Sigmoid colon (tissue), 7 donors: ENCODE data around the gene AACS. TPM values are rescaled to one million over a fixed set of nuclear protein-coding genes. Genes with fewer than 3 reads are reported as not detected.

Experiments used
- DNase-seq: peaks from one replicate; pipeline ENCODE4 v3.0.0-alpha.2; 2019
- H3K27ac ChIP-seq, 4 donors: fragments of 200-600 bp; sonication (generic); one replicate each; pipeline ENCODE4 v1.5.1; 2016 to 2019; ENCODE audit warnings: mild to moderate bottlenecking in 1 of 4
- H3K27me3 ChIP-seq, 3 donors: fragments of 200-600 bp; sonication (generic); one replicate each; pipeline ENCODE4 v1.5.1; 2019; ENCODE audit warnings: mild to moderate bottlenecking in 1 of 3
- H3K36me3 ChIP-seq, 4 donors: fragments of 200-600 bp; sonication (generic); one replicate each; pipeline ENCODE4 v1.5.1; 2016 to 2019
- H3K4me1 ChIP-seq, 4 donors: fragments of 200-600 bp; sonication (generic); one replicate each; pipeline ENCODE4 v1.5.1; 2017 to 2019
- H3K4me3 ChIP-seq, 4 donors: fragments of 200-600 bp; sonication (generic); one replicate each; pipeline ENCODE4 v1.5.1; 2017 to 2019; ENCODE audit warnings: mild to moderate bottlenecking in 2 of 4, moderate library complexity in 1 of 4
- H3K9me3 ChIP-seq, 4 donors: fragments of 200-600 bp in 3 of 4; sonication (generic) in 3 of 4; one replicate each; pipeline versions ENCODE4 v1.5.1 to v1.6.1; 2013 to 2019
- EP300 ChIP-seq, 4 donors: sonication (generic); formaldehyde crosslinking; IDR thresholded peaks; one replicate each; pipeline ENCODE4 v1.6.1; 2017; ENCODE audit warnings: antibody characterized with exemption in 4 of 4
- POLR2A ChIP-seq, 2 donors: fragments of 450-650 bp; IDR thresholded peaks; one replicate each; pipeline ENCODE4 v1.6.1; 2016; ENCODE audit warnings: antibody characterized with exemption in 2 of 2, mild to moderate bottlenecking in 2 of 2, moderate library complexity in 2 of 2
- POLR2AphosphoS5 ChIP-seq, 4 donors: sonication (generic); formaldehyde crosslinking; IDR thresholded peaks; one replicate each; pipeline ENCODE4 v1.6.1; 2017; ENCODE audit warnings: antibody characterized with exemption in 4 of 4
- WGBS, 2 donors: extraction: QIAGEN DNeasy Blood & Tissue Kit; methylation state at CpG; one replicate each; pipeline ENCODE4 v1.1.7; 2013; 5-methylcytosine and 5-hydroxymethylcytosine counted together
- intact Hi-C: fragments of 100-400 bp; cut with DNase I; formaldehyde crosslinking; loops from one replicate; pipeline ENCODE4 v1.15.1; 2023
- polyA plus RNA-seq, 3 donors: library from polyadenylated mRNA; stranded (reverse); fragments of 200-250 nt; gene quantifications; one replicate each; pipeline ENCODE4 v1.2.3, GENCODE V29; 2013
- total RNA-seq, 4 donors: library from RNA; depleted of rRNA; stranded (reverse); fragments of >200 nt; gene quantifications; one replicate each; pipeline ENCODE4 v1.1.0, GENCODE V29; 2016
- TF ChIP-seq, protein P1 (sequence below), 4 experiments: fragments of 450-650 bp in 3 of 4; fragments of 200-600 bp in 1 of 4; IDR thresholded peaks; one replicate each; pipeline ENCODE4 v1.5.1; 2016 to 2019; ENCODE audit warnings: antibody characterized with exemption in 4 of 4, mild to moderate bottlenecking in 3 of 4, moderate library complexity in 2 of 4
- donor health status: healthy with polysubstance abuse.
- donor health status: Bipolar disorder and iron deficiency.
- donor health status: healthy.

The AACS gene
- total and polyA plus RNA-seq, 7 donors, result 8.1 to 38.0 (median 12.7) TPM

DNA sequence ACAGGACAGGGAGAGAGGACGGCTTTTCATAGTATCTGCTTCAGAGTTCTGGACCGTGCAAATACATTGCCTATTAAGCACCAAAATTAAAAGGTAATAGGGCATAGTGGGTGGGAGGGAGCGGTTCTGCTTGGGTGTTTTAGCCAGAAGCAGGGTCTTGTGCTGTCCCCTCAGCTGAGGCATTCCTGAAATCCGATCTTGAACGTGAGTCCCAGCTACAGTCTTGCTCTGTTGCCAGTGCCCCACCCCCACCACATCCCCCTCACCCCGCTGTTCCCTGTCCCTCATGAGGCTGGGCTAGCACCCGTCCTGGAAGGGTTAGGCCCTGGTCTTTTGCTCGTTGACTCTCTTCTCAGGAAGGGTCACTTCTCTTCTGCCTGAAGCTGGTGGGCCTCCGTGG, 48.6 kb downstream of the AACS start:
- 91 to 94% methylated on average over 9 of the region's 9 CpGs for WGBS, 2 donors
- Histone ChIP-seq H3K9me3 (no peaks in the 10 kb centered on the region), H3K4me3 (no peak overlapping the region), H3K36me3 (peaks cover 0 to 51% (median 3%) of the 10 kb centered on the region in 4 donors), H3K4me1 (peaks cover 0 to 5% (median 0%) of the 10 kb centered on the region in 4 donors), H3K27me3 (no peaks in the 10 kb centered on the region), H3K27ac (no peak overlapping the region)
- no peak for DNase-seq
- TF ChIP-seq, protein P1, sequence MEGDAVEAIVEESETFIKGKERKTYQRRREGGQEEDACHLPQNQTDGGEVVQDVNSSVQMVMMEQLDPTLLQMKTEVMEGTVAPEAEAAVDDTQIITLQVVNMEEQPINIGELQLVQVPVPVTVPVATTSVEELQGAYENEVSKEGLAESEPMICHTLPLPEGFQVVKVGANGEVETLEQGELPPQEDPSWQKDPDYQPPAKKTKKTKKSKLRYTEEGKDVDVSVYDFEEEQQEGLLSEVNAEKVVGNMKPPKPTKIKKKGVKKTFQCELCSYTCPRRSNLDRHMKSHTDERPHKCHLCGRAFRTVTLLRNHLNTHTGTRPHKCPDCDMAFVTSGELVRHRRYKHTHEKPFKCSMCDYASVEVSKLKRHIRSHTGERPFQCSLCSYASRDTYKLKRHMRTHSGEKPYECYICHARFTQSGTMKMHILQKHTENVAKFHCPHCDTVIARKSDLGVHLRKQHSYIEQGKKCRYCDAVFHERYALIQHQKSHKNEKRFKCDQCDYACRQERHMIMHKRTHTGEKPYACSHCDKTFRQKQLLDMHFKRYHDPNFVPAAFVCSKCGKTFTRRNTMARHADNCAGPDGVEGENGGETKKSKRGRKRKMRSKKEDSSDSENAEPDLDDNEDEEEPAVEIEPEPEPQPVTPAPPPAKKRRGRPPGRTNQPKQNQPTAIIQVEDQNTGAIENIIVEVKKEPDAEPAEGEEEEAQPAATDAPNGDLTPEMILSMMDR (IDR thresholded peaks at IDR 0.05), result no peak
- TF ChIP-seq POLR2AphosphoS5 (IDR thresholded peaks at IDR 0.05) (no peak), EP300 (IDR thresholded peaks at IDR 0.05) (no peak), POLR2A (IDR thresholded peaks at IDR 0.05) (no peak)
- intact Hi-C loops, result no loop called here

DNA sequence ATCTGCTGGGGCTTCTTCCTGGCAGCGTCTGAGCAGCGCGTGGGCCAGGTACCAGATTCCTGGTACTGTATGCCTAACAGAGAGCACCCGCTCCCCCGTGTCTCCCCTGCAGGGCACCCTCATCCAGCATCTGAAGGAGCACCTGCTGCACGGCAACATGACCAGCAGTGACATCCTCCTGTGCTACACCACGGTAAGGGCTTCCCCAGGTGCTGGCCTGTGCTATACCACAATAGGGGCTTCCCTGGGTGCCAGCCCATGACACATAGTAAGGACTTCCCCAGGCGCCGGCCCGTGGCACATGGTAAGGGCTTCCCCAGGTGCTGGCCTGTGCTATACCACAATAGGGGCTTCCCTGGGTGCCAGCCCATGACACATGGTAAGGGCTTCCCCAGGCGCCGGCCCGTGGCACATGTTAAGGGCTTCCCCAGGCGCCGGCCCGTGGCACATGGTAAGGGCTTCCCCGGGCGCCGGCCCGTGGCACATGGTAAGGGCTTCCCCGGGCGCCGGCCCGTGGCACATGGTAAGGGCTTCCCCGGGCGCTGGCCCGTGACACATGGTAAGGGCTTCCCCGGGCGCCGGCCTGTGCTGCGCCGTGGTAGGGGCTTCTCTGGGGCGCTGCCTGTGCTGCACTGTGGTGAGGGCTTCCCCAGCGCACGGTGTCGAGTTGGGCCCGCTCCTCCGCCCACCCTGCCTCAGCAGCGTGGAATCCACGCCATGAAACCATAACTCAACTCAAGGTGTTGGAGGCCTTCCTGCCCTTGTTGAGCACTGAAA, 49.3 kb downstream of the AACS start:
- TF ChIP-seq, protein P1 (IDR thresholded peaks at IDR 0.05), result no peak
- no peak for TF ChIP-seq POLR2A (IDR thresholded peaks at IDR 0.05)
- TF ChIP-seq EP300 (IDR thresholded peaks at IDR 0.05), result no peak
- TF ChIP-seq POLR2AphosphoS5 (IDR thresholded peaks at IDR 0.05), result no peak
- no peak for DNase-seq
- no peak overlapping the region for H3K4me3 ChIP-seq
- peaks cover 0 to 5% (median 0%) of the 10 kb centered on the region in 4 donors for H3K4me1 ChIP-seq
- intact Hi-C loops, result no loop called here
- H3K27ac ChIP-seq, result no peak overlapping the region
- 93 to 96% methylated on average over 40 of the region's 40 CpGs for WGBS, 2 donors
- H3K9me3 ChIP-seq, result no peaks in the 10 kb centered on the region
- H3K36me3 ChIP-seq, result peaks cover 0 to 50% (median 4%) of the 10 kb centered on the region in 4 donors
- no peaks in the 10 kb centered on the region for H3K27me3 ChIP-seq

DNA sequence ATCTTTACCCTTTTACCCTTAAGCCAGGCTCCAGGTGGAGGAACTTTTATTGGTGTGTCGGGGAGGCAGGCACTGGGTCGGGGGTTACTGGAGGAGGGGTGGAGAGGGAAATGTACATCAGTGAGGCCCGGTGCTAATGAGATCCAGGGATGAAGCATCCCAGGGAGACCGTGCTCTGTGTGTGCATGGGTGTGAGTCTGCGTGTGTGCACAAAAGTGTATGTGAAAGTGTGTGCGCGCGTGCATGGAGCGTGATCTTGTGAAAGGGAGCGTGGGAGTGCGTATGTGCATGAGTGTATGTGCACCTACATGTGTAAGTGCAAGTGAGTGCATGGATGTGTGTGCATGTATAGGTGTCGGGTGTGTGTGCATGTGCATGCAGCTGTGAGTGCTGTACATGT, 55.3 kb downstream of the AACS start:
- no peak overlapping the region for H3K4me3 ChIP-seq
- TF ChIP-seq POLR2A (IDR thresholded peaks at IDR 0.05) (no peak), EP300 (IDR thresholded peaks at IDR 0.05) (no peak), POLR2AphosphoS5 (IDR thresholded peaks at IDR 0.05) (no peak)
- TF ChIP-seq, protein P1 (IDR thresholded peaks at IDR 0.05), result no peak
- intact Hi-C loops, result no loop called here
- peaks cover 0 to 28% (median 9%) of the 10 kb centered on the region in 4 donors for H3K36me3 ChIP-seq
- WGBS, 2 donors, result 68 to 88% methylated on average over 12 of the region's 12 CpGs
- no peak for DNase-seq
- H3K27me3 ChIP-seq, result no peaks in the 10 kb centered on the region
- H3K9me3 ChIP-seq, result no peaks in the 10 kb centered on the region
- H3K4me1 ChIP-seq, result no peaks in the 10 kb centered on the region
- H3K27ac ChIP-seq, result no peak overlapping the region

DNA sequence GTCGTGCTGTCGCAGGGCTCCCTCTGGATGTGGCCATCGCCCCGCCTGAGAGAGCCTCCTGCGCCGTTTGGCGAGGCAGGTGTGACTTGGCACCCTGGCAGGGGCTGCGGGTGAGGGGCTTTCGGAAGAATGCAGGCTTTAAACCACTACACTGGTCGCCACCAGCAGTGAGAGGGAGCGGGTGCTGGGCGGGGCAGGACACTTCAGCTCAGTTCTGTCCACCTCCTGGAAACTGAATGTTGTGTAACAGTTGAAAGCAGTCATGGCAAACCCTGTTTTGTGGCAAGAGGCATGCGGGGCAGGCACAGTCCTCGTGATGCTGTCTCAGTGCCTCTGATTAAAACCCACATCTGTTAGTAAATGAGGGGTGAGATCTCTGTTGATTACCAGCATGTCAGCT, 55.9 kb downstream of the AACS start:
- 45 to 90% methylated on average over 14 of the region's 14 CpGs for WGBS, 2 donors
- TF ChIP-seq POLR2A (IDR thresholded peaks at IDR 0.05), result no peak
- no peak for TF ChIP-seq EP300 (IDR thresholded peaks at IDR 0.05)
- TF ChIP-seq POLR2AphosphoS5 (IDR thresholded peaks at IDR 0.05), result no peak
- TF ChIP-seq, protein P1 (IDR thresholded peaks at IDR 0.05), result no peak
- Histone ChIP-seq H3K4me1 (no peaks in the 10 kb centered on the region), H3K27me3 (no peaks in the 10 kb centered on the region), H3K27ac (no peak overlapping the region), H3K4me3 (no peak overlapping the region), H3K36me3 (peaks cover 0 to 23% (median 9%) of the 10 kb centered on the region in 4 donors), H3K9me3 (no peaks in the 10 kb centered on the region)
- DNase-seq, result no peak
- intact Hi-C loops, result no loop called here
